HUES48 (cell line): Measurements from ENCODE around the gene UPK3B.
"Not testable (repeated sequence)": the region's sequence is repeated elsewhere in the genome, so short reads cannot be mapped to it uniquely, and the experiment has no call there.

Experiments used
- H3K27ac ChIP-seq: one replicate; pipeline ENCODE4 v1.7.0; 2013; ENCODE audit warnings: low read depth, low read length, inconsistent platforms
- H3K27me3 ChIP-seq: 2 replicates; pipeline ENCODE4 v1.6.1; 2013; ENCODE audit warnings: mild to moderate bottlenecking, low read length; ENCODE audit not compliant: control insufficient read depth, insufficient read depth
- H3K36me3 ChIP-seq: 2 replicates; pipeline ENCODE4 v1.6.1; 2013; ENCODE audit warnings: low read length; ENCODE audit not compliant: control insufficient read depth, insufficient read depth
- H3K4me1 ChIP-seq: 2 replicates; pipeline ENCODE4 v1.6.1; 2013; ENCODE audit warnings: mild to moderate bottlenecking, low read length; ENCODE audit not compliant: control insufficient read depth, insufficient read depth
- H3K4me3 ChIP-seq: 2 replicates; pipeline ENCODE4 v1.5.1; 2013; ENCODE audit warnings: mild to moderate bottlenecking, low read depth, low read length
- H3K9ac ChIP-seq: 2 replicates; pipeline ENCODE4 v1.6.1; 2013; ENCODE audit warnings: mild to moderate bottlenecking, low read depth, low read length, moderate library complexity
- H3K9me3 ChIP-seq: 2 replicates; pipeline ENCODE4 v1.6.1; 2013; ENCODE audit warnings: low read length; ENCODE audit not compliant: control insufficient read depth, insufficient read depth

Gene UPK3B

DNA sequence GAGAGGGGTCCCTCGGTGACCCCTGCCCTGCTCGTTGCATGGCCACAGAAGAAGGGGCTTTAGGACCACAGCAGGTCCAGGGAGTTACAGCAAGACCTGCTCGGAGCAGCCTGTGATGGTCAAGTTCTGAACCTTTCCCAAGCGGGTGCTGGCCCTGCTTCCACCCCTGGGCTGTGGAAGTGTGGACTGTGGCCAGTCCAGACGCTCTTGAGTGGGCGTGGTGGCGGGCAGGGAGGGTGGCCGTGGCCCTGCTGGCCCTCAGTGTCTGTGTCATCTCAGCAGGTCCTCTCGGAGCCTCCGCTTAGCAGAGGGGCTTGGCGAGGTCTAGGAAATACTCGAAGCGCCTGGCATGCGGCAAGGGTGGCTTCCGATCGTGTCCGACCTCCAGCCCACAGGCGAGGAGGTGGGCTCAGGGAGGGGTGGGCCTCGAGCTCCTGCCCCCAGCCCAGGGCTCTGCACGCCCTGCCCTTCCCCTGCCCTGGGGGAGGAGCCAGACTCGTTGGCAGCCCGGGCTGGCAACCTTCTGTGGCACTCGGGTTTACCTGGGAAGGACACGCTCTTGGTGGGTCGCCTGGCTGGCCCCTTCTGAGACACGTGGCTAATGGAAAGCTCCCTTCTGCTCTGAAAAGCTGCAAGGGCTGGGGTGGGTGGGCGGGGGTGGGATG, 12.3 kb upstream of the UPK3B start:
- not testable (repeated sequence) for H3K4me1 ChIP-seq, H3K27me3 ChIP-seq, H3K27ac ChIP-seq, H3K9ac ChIP-seq, H3K9me3 ChIP-seq, H3K36me3 ChIP-seq, H3K4me3 ChIP-seq

DNA sequence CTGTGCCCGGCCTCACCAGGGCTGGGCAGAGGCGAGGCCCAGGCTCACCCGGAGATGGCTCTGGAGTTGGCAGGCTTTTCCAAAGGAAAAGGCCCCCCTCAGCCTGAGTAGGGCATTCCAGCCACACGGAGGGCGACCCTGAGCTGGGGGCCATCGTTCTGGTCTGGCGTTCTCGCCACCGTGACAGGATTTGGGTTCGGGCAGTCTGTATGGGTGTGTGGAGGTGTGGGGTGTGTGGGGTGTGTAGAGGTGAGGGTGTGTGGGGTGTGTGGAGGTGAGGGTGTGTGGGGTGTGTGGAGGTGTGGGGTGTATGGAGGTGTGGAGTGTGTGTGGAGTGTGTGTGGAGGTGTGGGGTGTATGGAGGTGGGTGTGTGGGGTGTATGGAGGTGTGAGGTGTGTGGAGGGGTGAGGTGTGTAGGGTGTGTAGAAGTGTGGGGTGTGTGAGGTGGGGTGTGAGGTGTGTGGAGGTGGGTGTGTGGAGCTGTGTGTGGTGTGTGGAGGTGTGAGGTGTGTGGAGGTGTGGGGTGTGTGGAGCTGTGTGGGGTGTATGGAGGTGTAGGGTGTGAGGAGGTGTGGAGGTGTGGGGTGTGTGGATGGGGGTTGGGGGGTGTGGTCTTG, 11.7 kb upstream of the UPK3B start:
- not testable (repeated sequence) for H3K4me3 ChIP-seq, H3K4me1 ChIP-seq, H3K27me3 ChIP-seq, H3K9me3 ChIP-seq, H3K36me3 ChIP-seq, H3K9ac ChIP-seq, H3K27ac ChIP-seq

- H3K27me3 ChIP-seq: not testable (repeated sequence)
Measured at GRCh38 chr7:76499201-76499923, 11.0 kb upstream of the UPK3B start.

GRCh38 chr7:76499924-76500241, 10.5 kb upstream of the UPK3B start:
- not testable (repeated sequence) for H3K27me3 ChIP-seq, H3K4me1 ChIP-seq, H3K36me3 ChIP-seq, H3K9ac ChIP-seq, H3K9me3 ChIP-seq, H3K4me3 ChIP-seq, H3K27ac ChIP-seq

More at GRCh38 chr7:76499201-76499923, 11.0 kb upstream of the UPK3B start:
- H3K9ac ChIP-seq, H3K27ac ChIP-seq, H3K9me3 ChIP-seq, H3K36me3 ChIP-seq, H3K4me1 ChIP-seq, H3K4me3 ChIP-seq: not testable (repeated sequence)

DNA sequence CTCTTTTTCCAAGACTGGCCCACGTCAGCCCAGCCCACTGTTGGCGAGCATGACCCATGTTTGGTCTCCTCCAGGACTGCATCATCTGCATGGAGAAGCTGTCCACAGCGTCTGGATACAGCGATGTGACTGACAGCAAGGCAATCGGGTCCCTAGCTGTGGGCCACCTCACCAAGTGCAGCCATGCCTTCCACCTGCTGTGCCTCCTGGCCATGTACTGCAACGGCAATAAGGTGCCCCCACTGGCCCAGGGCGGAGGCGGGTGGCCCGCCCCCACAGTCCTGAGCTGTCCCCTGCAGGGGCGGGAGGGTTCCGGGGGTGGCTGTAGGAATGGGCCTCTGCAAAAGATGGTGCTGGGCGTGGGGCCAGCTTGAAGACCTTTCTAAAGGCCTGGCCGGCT, 8.1 kb upstream of the UPK3B start:
- H3K36me3 ChIP-seq: peaks cover 12% of the 10 kb centered on the region
- not testable (repeated sequence) for H3K9ac ChIP-seq, H3K27ac ChIP-seq, H3K9me3 ChIP-seq, H3K4me1 ChIP-seq, H3K27me3 ChIP-seq, H3K4me3 ChIP-seq

- H3K27me3 ChIP-seq, H3K9me3 ChIP-seq, H3K9ac ChIP-seq, H3K4me3 ChIP-seq, H3K4me1 ChIP-seq, H3K27ac ChIP-seq: not testable (repeated sequence)
- H3K36me3 ChIP-seq: peaks cover 12% of the 10 kb centered on the region
Measured at GRCh38 chr7:76502836-76503235, 7.5 kb upstream of the UPK3B start.

- H3K9me3 ChIP-seq: not testable (repeated sequence)
Measured at GRCh38 chr7:76503244-76503643, 7.1 kb upstream of the UPK3B start.

GRCh38 chr7:76504351-76505167, 5.8 kb upstream of the UPK3B start:
- not testable (repeated sequence) for H3K4me1 ChIP-seq, H3K9me3 ChIP-seq, H3K27ac ChIP-seq, H3K9ac ChIP-seq, H3K27me3 ChIP-seq, H3K4me3 ChIP-seq
- peaks cover 12% of the 10 kb centered on the region for H3K36me3 ChIP-seq

More at GRCh38 chr7:76503244-76503643, 7.1 kb upstream of the UPK3B start:
- not testable (repeated sequence) for H3K27ac ChIP-seq, H3K27me3 ChIP-seq, H3K4me3 ChIP-seq, H3K4me1 ChIP-seq, H3K9ac ChIP-seq
- peaks cover 12% of the 10 kb centered on the region for H3K36me3 ChIP-seq

DNA sequence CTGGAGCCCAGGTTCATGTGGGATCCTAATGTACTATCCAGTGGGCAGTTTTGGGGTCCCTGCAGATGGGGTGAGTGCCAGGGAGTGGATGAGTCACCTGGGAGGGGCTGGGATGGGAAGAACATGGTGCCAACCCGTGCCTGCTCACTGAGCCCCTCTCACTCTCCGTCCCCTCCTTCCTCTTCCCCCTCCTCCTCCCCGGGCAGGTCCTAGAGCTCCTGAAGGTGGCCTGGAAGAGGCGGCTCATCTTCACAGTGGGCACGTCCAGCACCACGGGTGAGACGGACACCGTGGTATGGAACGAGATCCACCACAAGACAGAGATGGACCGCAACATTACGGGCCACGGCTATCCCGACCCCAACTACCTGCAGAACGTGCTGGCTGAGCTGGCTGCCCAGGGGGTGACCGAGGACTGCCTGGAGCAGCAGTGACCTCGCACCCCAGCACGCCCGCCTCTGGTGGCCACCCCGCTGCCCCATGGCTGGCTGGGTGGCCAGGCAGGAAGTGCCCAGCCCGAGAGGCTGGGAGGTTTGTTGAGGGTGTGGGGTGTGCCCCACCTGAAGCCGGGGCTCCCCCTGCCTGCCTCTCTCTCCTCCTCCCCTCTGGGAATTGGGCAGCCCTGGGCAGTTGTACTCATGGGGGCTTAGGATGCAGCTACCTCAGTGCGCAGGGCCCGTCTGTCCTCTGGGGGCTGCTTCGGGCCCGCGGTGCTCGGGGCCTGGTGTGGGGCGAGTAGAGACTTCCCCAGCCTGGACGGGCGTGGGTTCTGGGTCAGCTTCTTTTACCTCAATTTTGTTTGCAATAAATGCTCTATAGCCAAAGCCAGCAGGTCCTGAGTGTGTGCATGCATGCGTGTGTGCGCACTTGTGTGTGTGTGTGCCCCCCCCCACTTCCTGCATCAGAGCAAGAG, 4.9 kb upstream of the UPK3B start:
- Histone ChIP-seq H3K9ac (no peak overlapping the region), H3K9me3 (no peaks in the 10 kb centered on the region), H3K36me3 (peaks cover 12% of the 10 kb centered on the region), H3K4me1 (peaks cover 8% of the 10 kb centered on the region), H3K27ac (no peak overlapping the region), H3K4me3 (no peak overlapping the region), H3K27me3 (no peaks in the 10 kb centered on the region)

DNA sequence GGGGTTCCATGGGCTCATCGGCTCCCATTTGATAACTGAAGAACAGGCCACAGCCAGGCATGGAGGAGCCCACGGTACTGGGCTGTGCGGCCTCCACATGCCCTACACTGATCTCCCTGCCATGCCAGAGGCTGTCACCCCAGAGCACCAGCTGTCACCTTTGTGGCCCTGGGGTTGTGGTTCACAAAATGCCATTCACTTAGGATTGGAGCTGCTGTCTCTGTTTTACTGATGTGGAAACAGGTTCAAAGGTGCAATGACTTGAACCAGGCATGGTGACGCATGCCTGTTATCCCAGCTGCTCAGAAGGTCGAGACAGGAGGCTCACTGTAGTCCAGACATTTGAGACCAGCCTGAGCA, 4.3 kb upstream of the UPK3B start:
- Histone ChIP-seq H3K27ac (no peak overlapping the region), H3K4me3 (no peak overlapping the region), H3K36me3 (peaks cover 12% of the 10 kb centered on the region), H3K9ac (no peak overlapping the region), H3K4me1 (peaks cover 10% of the 10 kb centered on the region), H3K27me3 (no peaks in the 10 kb centered on the region), H3K9me3 (no peaks in the 10 kb centered on the region)
